HepG2 (cell line): ENCODE data around the gene RAB40C. TPM values are rescaled to one million over a fixed set of nuclear protein-coding genes. Genes with fewer than 3 reads are reported as not detected.

Source experiments
- KDM6A ChIP-seq: IDR thresholded peaks from 2 replicates; pipeline ENCODE4 v1.6.1; 2016; ENCODE audit warnings: low read depth
- MXD3 ChIP-seq: IDR thresholded peaks from 2 replicates; pipeline ENCODE4 v1.6.1; 2016; ENCODE audit warnings: mild to moderate bottlenecking, missing biosample characterization, missing genetic modification reagents
- NR0B2 ChIP-seq: sonication (generic); formaldehyde crosslinking; IDR thresholded peaks from 2 replicates; pipeline ENCODE4 v1.4.0; 2020; ENCODE audit warnings: mild to moderate bottlenecking, missing genetic modification reagents
- NR2F2 ChIP-seq: IDR thresholded peaks from 2 replicates; pipeline ENCODE4 v1.6.1; 2012; ENCODE audit warnings: low read depth, inconsistent platforms, borderline replicate concordance
- REPIN1 ChIP-seq: sonication (generic); formaldehyde crosslinking; IDR thresholded peaks from 2 replicates; pipeline ENCODE4 v1.8.0; 2022; ENCODE audit warnings: missing genetic modification reagents, low read depth, mild to moderate bottlenecking, borderline replicate concordance
- UBTF ChIP-seq: sonication (generic); formaldehyde crosslinking; IDR thresholded peaks from 2 replicates; pipeline ENCODE4 v1.4.0; 2020; ENCODE audit warnings: mild to moderate bottlenecking, missing genetic modification reagents
- ZBTB43 ChIP-seq: sonication (generic); formaldehyde crosslinking; conservative IDR thresholded peaks from 2 replicates; pipeline ENCODE4 v1.4.0; 2020; ENCODE audit warnings: missing genetic modification reagents
- ZIK1 ChIP-seq: sonication (generic); formaldehyde crosslinking; IDR thresholded peaks from 2 replicates; pipeline ENCODE4 v1.5.0; 2020; ENCODE audit warnings: mild to moderate bottlenecking, low read depth, missing genetic modification reagents, borderline replicate concordance
- ZNF280D ChIP-seq: sonication (generic); formaldehyde crosslinking; IDR thresholded peaks from 2 replicates; pipeline ENCODE4 v1.5.1; 2020; ENCODE audit warnings: mild to moderate bottlenecking, missing genetic modification reagents
- ZNF512 ChIP-seq: sonication (generic); formaldehyde crosslinking; IDR thresholded peaks from 2 replicates; pipeline ENCODE4 v1.4.0; 2020; ENCODE audit warnings: mild to moderate bottlenecking, missing genetic modification reagents
- ZNF552 ChIP-seq: sonication (generic); formaldehyde crosslinking; IDR thresholded peaks from 2 replicates; pipeline ENCODE4 v1.9.0; 2022; ENCODE audit warnings: missing genetic modification reagents, mild to moderate bottlenecking, borderline replicate concordance
- ZNF556 ChIP-seq: sonication (generic); formaldehyde crosslinking; IDR thresholded peaks from 2 replicates; pipeline ENCODE4 v1.4.0; 2020; ENCODE audit warnings: mild to moderate bottlenecking, missing genetic modification reagents, borderline replicate concordance
- ZNF564 ChIP-seq: sonication (generic); formaldehyde crosslinking; IDR thresholded peaks from 2 replicates; pipeline ENCODE4 v1.8.1; 2023; ENCODE audit warnings: mild to moderate bottlenecking, missing genetic modification reagents
- ZNF704 ChIP-seq: sonication (generic); formaldehyde crosslinking; IDR thresholded peaks from 2 replicates; pipeline ENCODE4 v1.8.1; 2023; ENCODE audit warnings: mild to moderate bottlenecking, inconsistent platforms, moderate library complexity, missing genetic modification reagents, borderline replicate concordance
- ZNF720 ChIP-seq: sonication (generic); formaldehyde crosslinking; IDR thresholded peaks from 2 replicates; pipeline ENCODE4 v1.4.0; 2020; ENCODE audit warnings: missing genetic modification reagents
- polyA plus RNA-seq, 8 experiments: library from polyadenylated mRNA; depleted of rRNA in 3 of 8; stranded (reverse) in 7 of 8; unstranded in 1 of 8; fragments of >200 nt; fragmentation: Illumina TruSeq in 4 of 8; extraction: Trizol in 4 of 8; gene quantifications; 2 replicates each; pipeline versions ENCODE4 v1.2.1 to v1.2.3, GENCODE V29; 2011 to 2016; ENCODE audit warnings: low read depth in 4 of 8, missing spikeins in 1 of 8, mixed read lengths in 1 of 8; ENCODE audit not compliant: insufficient read depth in 1 of 8
- total RNA-seq, 5 experiments: library from RNA; depleted of rRNA; stranded (reverse); fragments of >200 nt; fragmentation: Illumina TruSeq; extraction: Trizol; gene quantifications; 2 replicates each; pipeline ENCODE4 v1.2.3, GENCODE V29; 2016; ENCODE audit warnings: low read depth in 1 of 5

Gene RAB40C
- total and polyA plus RNA-seq, 2 of the 13 experiments (the other 11 are each of a cell fraction or from before 2014, with no cell fraction given) = 7.7 to 11.5 TPM

- TF ChIP-seq ZNF280D (CRISPR knock-in tag) (no peak), ZIK1 (CRISPR knock-in tag) (no peak), ZBTB43 (CRISPR knock-in tag) (no peak), REPIN1 (CRISPR knock-in tag) (no peak), UBTF (CRISPR knock-in tag) (no peak), ZNF720 (no peak), NR2F2 (no peak), ZNF552 (CRISPR knock-in tag) (no peak), MXD3 (CRISPR knock-in tag) (no peak), ZNF556 (no peak), KDM6A (CRISPR knock-in tag) (no peak), NR0B2 (CRISPR knock-in tag) (0 out of 2 replicates have a peak, but pooled peaks have one; percentile 23), ZNF564 (CRISPR knock-in tag) (no peak), ZNF512 (CRISPR knock-in tag) (no peak), ZNF704 (CRISPR knock-in tag) (no peak)
Measured at GRCh38 chr16:585351-585750, 4.5 kb upstream of the RAB40C start (continued).
